Activated T-cell treated with anti-CD3 and anti-CD28 coated beads, Interleukin-2, amount 50 U/mL, for 1 hour (primary cell): ENCODE measurements around the gene TNFRSF13B.
"Not testable (repeated sequence)": the region's sequence is repeated elsewhere in the genome, so short reads cannot be mapped to it uniquely, and the experiment has no call there.

Experiments
- DNase-seq: peaks from one replicate; pipeline ENCODE4 v3.0.0-alpha.2; 2020

Gene TNFRSF13B

GRCh38 chr17:16906680-16907079 lies 65.2 kb downstream of the TNFRSF13B start:
- DNase-seq, result no peak

DNA sequence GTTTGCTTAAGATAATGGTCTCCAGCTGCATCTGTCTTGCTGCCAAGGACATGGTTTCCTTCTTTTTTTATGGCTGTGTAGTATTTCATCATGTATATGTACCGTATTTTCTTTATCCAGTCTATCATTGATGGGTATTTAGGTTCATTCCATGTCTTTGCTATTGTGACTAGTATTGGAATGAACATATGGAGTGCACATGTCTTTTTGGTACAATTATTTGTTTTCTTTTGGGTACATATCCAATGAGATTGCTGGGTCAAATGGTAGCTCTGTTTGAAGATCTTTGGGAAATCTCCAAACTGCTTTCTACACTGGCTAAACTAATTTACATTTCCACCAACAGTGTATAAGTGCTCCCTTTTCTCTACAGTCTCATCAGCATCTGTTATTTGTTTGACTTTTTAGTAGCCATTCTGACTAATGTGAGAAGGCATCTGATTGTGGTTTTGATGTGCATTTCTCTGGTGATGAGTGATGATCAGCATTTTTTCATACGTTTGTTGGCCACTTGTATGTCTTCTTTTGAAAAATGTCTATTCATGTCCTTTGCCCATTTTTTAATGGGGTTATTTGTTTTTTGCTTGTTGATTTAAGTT lies 66.2 kb downstream of the TNFRSF13B start:
- no peak for DNase-seq

- DNase-seq, result not testable (repeated sequence)
Observed at GRCh38 chr17:16903070-16903469, 68.8 kb downstream of the TNFRSF13B start.

GRCh38 chr17:16900288-16900882 lies 71.5 kb downstream of the TNFRSF13B start:
- DNase-seq, result no peak

GRCh38 chr17:16897211-16897896 lies 74.6 kb downstream of the TNFRSF13B start:
- DNase-seq, result not testable (repeated sequence)

DNA sequence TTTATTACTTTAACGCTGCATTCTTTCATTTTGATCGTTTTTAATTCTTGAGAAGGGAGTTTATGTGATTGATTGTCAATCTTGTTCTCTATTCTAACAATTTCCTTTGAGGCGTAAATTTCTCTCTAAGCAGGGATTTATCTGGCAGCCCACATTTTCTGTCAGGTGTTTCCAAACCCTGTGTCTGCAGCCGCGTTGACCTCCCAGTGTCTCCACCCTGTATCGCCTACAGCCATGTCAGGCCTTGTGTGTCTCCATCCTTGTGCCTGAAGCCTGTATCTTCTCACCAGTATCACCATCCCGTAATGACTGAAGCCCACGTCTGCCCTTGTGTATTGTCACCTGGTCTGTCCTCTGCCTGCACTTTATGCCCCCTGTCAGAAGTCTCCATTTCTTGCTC lies 75.7 kb downstream of the TNFRSF13B start:
- DNase-seq, result not testable (repeated sequence)

- not testable (repeated sequence) for DNase-seq
Observed at GRCh38 chr17:16893527-16893926, 78.4 kb downstream of the TNFRSF13B start.

DNA sequence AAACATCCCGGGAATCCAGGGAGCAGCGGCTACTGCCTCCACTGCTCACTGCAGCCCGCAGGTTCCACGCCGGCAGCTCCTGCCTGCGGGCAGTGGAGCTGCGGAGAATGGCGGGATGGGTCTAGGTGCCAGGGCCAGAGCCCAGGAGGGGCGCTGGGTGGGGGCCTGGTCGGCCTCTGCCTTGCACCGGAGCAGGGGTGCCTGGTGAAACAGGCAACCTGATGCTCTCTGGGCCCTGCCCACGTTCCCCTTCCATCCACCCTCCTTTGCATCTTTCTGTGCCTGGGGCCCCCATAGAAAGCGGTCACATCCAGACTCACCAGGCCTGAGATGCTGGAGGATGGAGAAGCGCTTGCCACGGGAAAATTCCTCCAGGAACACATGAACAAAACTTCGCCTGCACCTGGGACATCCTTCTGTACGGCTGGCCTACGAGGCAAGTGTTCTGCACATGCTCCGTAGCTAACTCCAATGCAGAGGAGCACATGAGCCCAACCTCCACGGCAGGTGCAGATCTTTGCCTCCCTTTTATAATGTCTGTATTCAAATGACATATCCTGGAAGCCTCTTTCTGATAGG lies 79.0 kb downstream of the TNFRSF13B start:
- DNase-seq, result not testable (repeated sequence)

- no peak for DNase-seq
Observed at GRCh38 chr17:16889088-16889465, 82.8 kb downstream of the TNFRSF13B start.
